Gastroesophageal sphincter (tissue), 4 donors: Measurements from ENCODE around the gene ACTL7B. TPM values are rescaled to one million over a fixed set of nuclear protein-coding genes. Genes with fewer than 3 reads are reported as not detected.

ENCODE experiments used
- ATAC-seq: fragments of 150-250 bp; one replicate; pipeline ENCODE4 v1.9.1; 2016; ENCODE audit warnings: mild to moderate bottlenecking, moderate library complexity
- H3K27ac ChIP-seq, 4 donors: fragments of 200-600 bp; sonication (generic) in 3 of 4; 1 replicate in 3 of 4; 2 replicates in 1 of 4; pipeline ENCODE4 v1.5.1; 2016 to 2019
- H3K27me3 ChIP-seq: fragments of 200-600 bp; sonication (generic); one replicate; pipeline ENCODE4 v1.5.1; 2019
- H3K36me3 ChIP-seq, 2 donors: fragments of 200-600 bp; sonication (generic); one replicate each; pipeline ENCODE4 v1.5.1; 2019; ENCODE audit warnings: control low read depth in 1 of 2
- H3K4me1 ChIP-seq, 3 donors: fragments of 200-600 bp; sonication (generic); 1 replicate in 2 of 3; 2 replicates in 1 of 3; pipeline ENCODE4 v1.5.1; 2016 to 2019; ENCODE audit warnings: control low read depth in 2 of 3
- H3K4me3 ChIP-seq, 2 donors: fragments of 200-600 bp; sonication (generic); one replicate each; pipeline ENCODE4 v1.5.1; 2019; ENCODE audit warnings: mild to moderate bottlenecking in 1 of 2, moderate library complexity in 1 of 2
- H3K9me3 ChIP-seq, 3 donors: fragments of 200-600 bp; sonication (generic); one replicate each; pipeline ENCODE4 v1.5.1; 2017 to 2019; ENCODE audit warnings: control low read depth in 2 of 3
- EP300 ChIP-seq: sonication (generic); formaldehyde crosslinking; IDR thresholded peaks from one replicate; pipeline ENCODE4 v1.6.1; 2017; ENCODE audit warnings: antibody characterized with exemption, mild to moderate bottlenecking
- POLR2A ChIP-seq, 2 donors: fragments of 450-650 bp; IDR thresholded peaks; one replicate each; pipeline ENCODE4 v1.6.1; 2017; ENCODE audit warnings: antibody characterized with exemption in 2 of 2, mild to moderate bottlenecking in 2 of 2, moderate library complexity in 1 of 2
- POLR2AphosphoS5 ChIP-seq: sonication (generic); formaldehyde crosslinking; IDR thresholded peaks from one replicate; pipeline ENCODE4 v1.6.1; 2017; ENCODE audit warnings: antibody characterized with exemption
- WGBS, 2 donors: methylation state at CpG; one replicate each; pipeline ENCODE4 v1.1.5; 2018; ENCODE audit warnings: low coverage in 1 of 2; 5-methylcytosine and 5-hydroxymethylcytosine counted together
- total RNA-seq, 4 donors: library from RNA; depleted of rRNA; stranded (reverse); fragments of >200 nt; gene quantifications; one replicate each; pipeline ENCODE4 v1.1.0, GENCODE V29; 2016
- TF ChIP-seq, protein P1 (sequence below), 4 experiments: fragments of 200-600 bp in 2 of 4; fragments of 450-650 bp in 2 of 4; sonication (generic) in 1 of 4; IDR thresholded peaks; one replicate each; pipeline ENCODE4 v1.5.1; 2017 to 2019; ENCODE audit warnings: antibody characterized with exemption in 4 of 4, mild to moderate bottlenecking in 2 of 4, moderate library complexity in 2 of 4

ACTL7B gene
- total RNA-seq, 4 donors from 2014 or later = not detected

DNA sequence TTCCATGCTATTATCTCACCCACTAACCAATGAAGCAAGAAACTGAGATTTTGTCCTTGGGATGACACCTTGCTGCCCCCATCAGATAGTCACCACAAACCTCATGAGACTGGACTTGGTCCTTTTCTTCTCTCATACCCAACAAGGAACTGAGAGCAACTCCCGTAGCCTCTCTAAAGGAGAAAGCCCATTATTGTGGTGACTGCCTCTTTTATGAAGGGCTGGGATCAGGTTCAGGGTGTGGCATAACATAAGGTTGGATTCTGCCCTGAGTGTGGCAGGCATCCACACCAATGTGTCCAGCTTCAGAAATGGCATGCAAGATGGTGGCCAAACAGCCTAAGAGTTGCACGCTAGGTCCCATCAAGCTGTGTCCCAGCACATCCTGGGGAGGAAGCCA is 5.0 kb upstream of the ACTL7B start:
- Histone ChIP-seq H3K36me3 (no peaks in the 10 kb centered on the region), H3K27me3 (no peaks in the 10 kb centered on the region), H3K9me3 (no peaks in the 10 kb centered on the region), H3K4me3 (no peak overlapping the region), H3K27ac (no peak overlapping the region), H3K4me1 (no peaks in the 10 kb centered on the region)
- no peak for TF ChIP-seq POLR2A (IDR thresholded peaks at IDR 0.05)
- TF ChIP-seq EP300 = no peak
- no peak for TF ChIP-seq POLR2AphosphoS5
- TF ChIP-seq, protein P1, sequence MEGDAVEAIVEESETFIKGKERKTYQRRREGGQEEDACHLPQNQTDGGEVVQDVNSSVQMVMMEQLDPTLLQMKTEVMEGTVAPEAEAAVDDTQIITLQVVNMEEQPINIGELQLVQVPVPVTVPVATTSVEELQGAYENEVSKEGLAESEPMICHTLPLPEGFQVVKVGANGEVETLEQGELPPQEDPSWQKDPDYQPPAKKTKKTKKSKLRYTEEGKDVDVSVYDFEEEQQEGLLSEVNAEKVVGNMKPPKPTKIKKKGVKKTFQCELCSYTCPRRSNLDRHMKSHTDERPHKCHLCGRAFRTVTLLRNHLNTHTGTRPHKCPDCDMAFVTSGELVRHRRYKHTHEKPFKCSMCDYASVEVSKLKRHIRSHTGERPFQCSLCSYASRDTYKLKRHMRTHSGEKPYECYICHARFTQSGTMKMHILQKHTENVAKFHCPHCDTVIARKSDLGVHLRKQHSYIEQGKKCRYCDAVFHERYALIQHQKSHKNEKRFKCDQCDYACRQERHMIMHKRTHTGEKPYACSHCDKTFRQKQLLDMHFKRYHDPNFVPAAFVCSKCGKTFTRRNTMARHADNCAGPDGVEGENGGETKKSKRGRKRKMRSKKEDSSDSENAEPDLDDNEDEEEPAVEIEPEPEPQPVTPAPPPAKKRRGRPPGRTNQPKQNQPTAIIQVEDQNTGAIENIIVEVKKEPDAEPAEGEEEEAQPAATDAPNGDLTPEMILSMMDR (IDR thresholded peaks at IDR 0.05) = no peak
- no peak for ATAC-seq
- 100% methylated on average over 1 of the region's 2 CpGs; no CpG with 5 or more reads in 1 of the 2 donors for WGBS, 2 donors

DNA sequence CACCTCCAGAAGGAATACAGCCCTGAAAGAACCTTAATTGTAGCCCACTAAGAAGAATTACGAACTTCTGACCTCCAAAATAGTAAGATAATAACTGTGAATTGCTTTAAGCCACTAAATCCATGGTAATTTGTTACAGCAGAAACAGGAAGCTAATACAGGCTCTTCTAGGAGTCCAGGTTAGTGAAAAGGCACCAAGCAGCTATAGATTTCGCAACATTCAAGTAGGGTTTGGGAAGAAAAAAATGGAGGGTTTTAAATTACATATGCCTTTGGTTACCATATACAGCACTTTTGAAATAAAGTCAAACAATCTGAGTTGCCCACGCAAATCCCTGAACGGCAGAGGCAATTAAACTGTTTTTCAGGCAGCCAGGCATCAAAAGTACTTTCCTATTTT is 4.6 kb upstream of the ACTL7B start:
- 83 to 90% methylated on average over 4 of the region's 4 CpGs for WGBS, 2 donors
- Histone ChIP-seq H3K27ac (no peak overlapping the region), H3K27me3 (no peaks in the 10 kb centered on the region), H3K4me3 (no peak overlapping the region), H3K9me3 (no peaks in the 10 kb centered on the region), H3K4me1 (no peaks in the 10 kb centered on the region), H3K36me3 (no peaks in the 10 kb centered on the region)
- no peak for ATAC-seq
- TF ChIP-seq, protein P1 (IDR thresholded peaks at IDR 0.05) = no peak
- no peak for TF ChIP-seq EP300
- no peak for TF ChIP-seq POLR2A (IDR thresholded peaks at IDR 0.05)
- TF ChIP-seq POLR2AphosphoS5 = no peak

DNA sequence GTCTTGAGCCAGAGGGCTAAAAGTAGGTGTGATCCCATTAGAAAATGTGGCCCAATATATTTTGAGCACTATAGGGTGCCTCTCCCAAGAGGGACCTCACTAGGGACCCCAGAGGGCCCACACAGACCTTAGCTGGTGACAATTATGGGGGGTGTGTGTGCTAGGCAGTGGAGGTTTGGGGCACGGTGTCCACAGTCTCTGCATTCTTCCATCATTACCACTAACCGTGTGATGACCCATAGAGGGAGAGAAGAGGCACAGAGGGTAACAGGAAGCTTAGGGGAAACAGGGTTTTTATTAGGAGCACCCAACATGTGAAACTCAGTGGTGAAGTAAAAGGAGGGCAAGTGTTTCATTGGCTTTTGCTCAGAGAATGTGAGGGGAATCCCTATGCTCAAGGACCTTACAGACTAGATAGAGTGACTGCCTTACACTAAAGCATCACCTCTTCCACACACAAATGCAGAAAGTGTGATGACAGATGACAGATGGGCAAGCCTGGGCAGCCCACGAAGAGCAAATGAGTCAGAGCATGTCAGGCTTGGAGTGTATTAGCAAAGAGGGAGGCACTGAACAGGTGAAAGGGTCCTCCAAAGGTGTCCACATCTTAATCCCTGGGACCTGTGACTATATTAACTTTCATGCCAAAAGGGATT is 3.8 kb upstream of the ACTL7B start:
- 80 to 86% methylated on average over 1 to 2 of the region's 3 CpGs for WGBS, 2 donors
- no peaks in the 10 kb centered on the region for H3K9me3 ChIP-seq
- TF ChIP-seq POLR2AphosphoS5 (no peak), EP300 (no peak), POLR2A (IDR thresholded peaks at IDR 0.05) (no peak)
- TF ChIP-seq, protein P1 (IDR thresholded peaks at IDR 0.05) = no peak
- H3K27me3 ChIP-seq = no peaks in the 10 kb centered on the region
- H3K27ac ChIP-seq = no peak overlapping the region
- no peak overlapping the region for H3K4me3 ChIP-seq
- H3K4me1 ChIP-seq = no peaks in the 10 kb centered on the region
- H3K36me3 ChIP-seq = no peaks in the 10 kb centered on the region
- ATAC-seq = no peak

DNA sequence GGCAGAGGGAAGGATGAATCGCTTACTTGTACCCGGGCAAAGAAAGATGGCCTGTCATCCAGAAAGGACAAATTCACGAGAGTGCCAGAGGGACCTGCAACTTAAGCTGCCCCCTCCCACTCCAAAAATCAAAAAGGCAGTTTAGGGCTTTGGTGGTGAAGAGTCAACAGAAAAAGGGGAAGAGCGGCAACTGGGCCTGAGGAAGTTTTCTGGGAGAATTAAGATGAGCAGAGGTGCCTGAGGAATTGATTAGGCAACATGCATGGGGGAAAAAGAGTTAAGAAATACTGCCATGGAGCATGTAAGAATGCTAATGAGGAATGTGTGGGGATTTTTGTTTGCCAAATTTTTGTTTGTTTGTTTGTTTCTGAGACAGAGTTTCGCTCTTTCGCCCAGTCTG is 1.8 kb upstream of the ACTL7B start:
- H3K36me3 ChIP-seq = no peaks in the 10 kb centered on the region
- H3K4me1 ChIP-seq = no peaks in the 10 kb centered on the region
- H3K4me3 ChIP-seq = no peak overlapping the region
- H3K27ac ChIP-seq = no peak overlapping the region
- no peaks in the 10 kb centered on the region for H3K9me3 ChIP-seq
- 79 to 100% methylated on average over 3 to 6 of the region's 6 CpGs for WGBS, 2 donors
- ATAC-seq = no peak
- no peaks in the 10 kb centered on the region for H3K27me3 ChIP-seq
- no peak for TF ChIP-seq POLR2AphosphoS5
- TF ChIP-seq EP300 = no peak
- TF ChIP-seq, protein P1 (IDR thresholded peaks at IDR 0.05) = no peak
- TF ChIP-seq POLR2A (IDR thresholded peaks at IDR 0.05) = no peak

DNA sequence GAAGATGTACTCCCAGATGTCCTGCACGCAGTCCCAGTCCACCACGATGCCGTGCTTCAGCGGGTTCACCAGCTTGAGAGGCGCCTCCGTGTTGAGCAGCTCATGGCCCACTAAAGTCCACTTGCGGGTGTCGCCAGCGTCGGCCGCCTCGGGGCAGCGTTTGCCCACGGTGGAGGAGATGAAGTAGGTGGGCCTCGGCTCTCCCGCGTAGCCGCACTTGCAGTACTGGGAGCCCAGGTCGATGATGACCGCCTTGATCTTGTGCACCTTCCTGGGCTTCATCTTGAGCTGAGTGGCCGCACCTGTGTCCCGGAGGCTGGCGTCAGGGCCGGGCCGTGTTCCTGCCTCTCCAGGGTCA is 278 bp downstream of the ACTL7B start:
- Histone ChIP-seq H3K27ac (no peak overlapping the region), H3K4me3 (no peak overlapping the region), H3K36me3 (no peaks in the 10 kb centered on the region), H3K9me3 (no peaks in the 10 kb centered on the region), H3K4me1 (no peaks in the 10 kb centered on the region), H3K27me3 (no peaks in the 10 kb centered on the region)
- WGBS, 2 donors = 100% methylated on average over 2 of the region's 25 CpGs; no CpG with 5 or more reads in 1 of the 2 donors
- TF ChIP-seq POLR2A (IDR thresholded peaks at IDR 0.05) = no peak
- TF ChIP-seq, protein P1 (IDR thresholded peaks at IDR 0.05) = no peak
- no peak for TF ChIP-seq EP300
- no peak for TF ChIP-seq POLR2AphosphoS5
- no peak for ATAC-seq
